HepG2 (cell line): ENCODE results near the gene TNFSF12. TPM values are rescaled to one million over a fixed set of nuclear protein-coding genes. Genes with fewer than 3 reads are reported as not detected.

Source experiments
- CEBPG ChIP-seq: IDR thresholded peaks from 2 replicates; pipeline ENCODE4 v1.6.1; 2016
- GPN1 ChIP-seq: sonication (generic); formaldehyde crosslinking; IDR thresholded peaks from 2 replicates; pipeline ENCODE4 v1.5.1; 2020; ENCODE audit warnings: missing genetic modification reagents, borderline replicate concordance
- KDM5A ChIP-seq: fragments of 200-600 bp; sonication (generic); IDR thresholded peaks from 2 replicates; pipeline ENCODE4 v1.7.0; 2018; ENCODE audit warnings: antibody characterized with exemption, mild to moderate bottlenecking, low read length, borderline replicate concordance
- SKI ChIP-seq: fragments of 450-650 bp; IDR thresholded peaks from one replicate; pipeline ENCODE4 v1.6.1; 2018; ENCODE audit warnings: mild to moderate bottlenecking; ENCODE audit not compliant: partially characterized antibody
- ZBTB8A ChIP-seq: sonication (generic); formaldehyde crosslinking; IDR thresholded peaks from 2 replicates; pipeline ENCODE4 v1.4.0; 2020; ENCODE audit warnings: mild to moderate bottlenecking, low read depth, missing genetic modification reagents, borderline replicate concordance
- ZNF674 ChIP-seq: sonication (generic); formaldehyde crosslinking; IDR thresholded peaks from 2 replicates; pipeline ENCODE4 v1.5.0; 2020; ENCODE audit warnings: low read depth, mild to moderate bottlenecking, missing genetic modification reagents
- ZNF678 ChIP-seq: sonication (generic); formaldehyde crosslinking; IDR thresholded peaks from 2 replicates; pipeline ENCODE4 v1.4.0; 2020; ENCODE audit warnings: mild to moderate bottlenecking, missing genetic modification reagents
- polyA plus RNA-seq, 8 experiments: library from polyadenylated mRNA; depleted of rRNA in 3 of 8; stranded (reverse) in 7 of 8; unstranded in 1 of 8; fragments of >200 nt; fragmentation: Illumina TruSeq in 4 of 8; extraction: Trizol in 4 of 8; gene quantifications; 2 replicates each; pipeline versions ENCODE4 v1.2.1 to v1.2.3, GENCODE V29; 2011 to 2016; ENCODE audit warnings: low read depth in 4 of 8, missing spikeins in 1 of 8, mixed read lengths in 1 of 8; ENCODE audit not compliant: insufficient read depth in 1 of 8
- total RNA-seq, 5 experiments: library from RNA; depleted of rRNA; stranded (reverse); fragments of >200 nt; fragmentation: Illumina TruSeq; extraction: Trizol; gene quantifications; 2 replicates each; pipeline ENCODE4 v1.2.3, GENCODE V29; 2016; ENCODE audit warnings: low read depth in 1 of 5
- TF ChIP-seq, protein P1 (sequence below): sonication (generic); formaldehyde crosslinking; IDR thresholded peaks from one replicate; pipeline ENCODE4 v1.5.1; 2020; ENCODE audit warnings: mild to moderate bottlenecking, missing genetic modification reagents; ENCODE audit errors: not compliant biosample characterization
- TF ChIP-seq, protein P2 (sequence below): sonication (generic); formaldehyde crosslinking; IDR thresholded peaks from 2 replicates; pipeline ENCODE4 v1.9.0; 2021; ENCODE audit warnings: mild to moderate bottlenecking, missing genetic modification reagents
- TF ChIP-seq, protein P3 (sequence below): sonication (generic); formaldehyde crosslinking; IDR thresholded peaks from 2 replicates; pipeline ENCODE4 v1.4.0; 2020; ENCODE audit warnings: missing genetic modification reagents

Gene TNFSF12
- total and polyA plus RNA-seq, 2 of the 13 experiments (the other 11 are each of a cell fraction or from before 2014, with no cell fraction given) = 0.93 to 7.2 TPM

DNA sequence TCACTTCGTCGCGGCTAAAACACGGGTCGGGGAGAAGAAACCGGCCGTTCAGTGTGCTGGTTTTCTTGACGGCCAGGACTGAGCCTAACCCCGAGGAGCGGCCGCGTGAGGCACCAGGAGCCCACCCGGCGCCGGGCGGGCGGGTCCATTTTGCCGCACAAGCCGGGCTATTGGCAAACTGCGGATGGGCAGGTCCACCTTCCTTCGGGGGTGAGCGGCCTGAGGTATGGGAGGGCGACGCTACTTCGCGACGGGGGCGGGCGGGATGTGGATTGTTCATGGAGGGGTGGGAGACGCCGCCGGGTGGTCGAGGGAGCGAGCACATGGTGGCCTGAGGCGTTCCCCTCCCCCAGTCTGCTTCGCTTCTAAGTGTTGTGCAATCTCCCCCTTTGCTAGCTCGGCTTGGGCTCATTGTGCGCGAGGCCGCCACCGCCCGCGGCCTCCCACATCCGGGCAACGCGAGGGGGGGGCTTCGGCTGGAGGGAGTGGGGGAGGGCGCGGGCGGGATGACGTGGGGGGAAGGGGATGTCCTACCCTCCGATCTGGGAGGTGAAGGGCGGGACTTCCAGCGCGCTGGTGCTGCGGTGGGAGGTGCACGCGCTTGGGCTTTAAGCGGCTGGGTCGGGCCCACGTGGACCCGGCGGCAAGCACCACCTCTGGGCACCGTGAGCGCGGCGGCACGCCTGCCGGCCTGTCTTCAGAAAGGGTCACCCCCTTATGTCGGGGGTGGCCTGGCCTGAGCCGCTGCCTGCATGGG lies 24.6 kb downstream of the TNFSF12 start (continued):
- TF ChIP-seq, protein P1, sequence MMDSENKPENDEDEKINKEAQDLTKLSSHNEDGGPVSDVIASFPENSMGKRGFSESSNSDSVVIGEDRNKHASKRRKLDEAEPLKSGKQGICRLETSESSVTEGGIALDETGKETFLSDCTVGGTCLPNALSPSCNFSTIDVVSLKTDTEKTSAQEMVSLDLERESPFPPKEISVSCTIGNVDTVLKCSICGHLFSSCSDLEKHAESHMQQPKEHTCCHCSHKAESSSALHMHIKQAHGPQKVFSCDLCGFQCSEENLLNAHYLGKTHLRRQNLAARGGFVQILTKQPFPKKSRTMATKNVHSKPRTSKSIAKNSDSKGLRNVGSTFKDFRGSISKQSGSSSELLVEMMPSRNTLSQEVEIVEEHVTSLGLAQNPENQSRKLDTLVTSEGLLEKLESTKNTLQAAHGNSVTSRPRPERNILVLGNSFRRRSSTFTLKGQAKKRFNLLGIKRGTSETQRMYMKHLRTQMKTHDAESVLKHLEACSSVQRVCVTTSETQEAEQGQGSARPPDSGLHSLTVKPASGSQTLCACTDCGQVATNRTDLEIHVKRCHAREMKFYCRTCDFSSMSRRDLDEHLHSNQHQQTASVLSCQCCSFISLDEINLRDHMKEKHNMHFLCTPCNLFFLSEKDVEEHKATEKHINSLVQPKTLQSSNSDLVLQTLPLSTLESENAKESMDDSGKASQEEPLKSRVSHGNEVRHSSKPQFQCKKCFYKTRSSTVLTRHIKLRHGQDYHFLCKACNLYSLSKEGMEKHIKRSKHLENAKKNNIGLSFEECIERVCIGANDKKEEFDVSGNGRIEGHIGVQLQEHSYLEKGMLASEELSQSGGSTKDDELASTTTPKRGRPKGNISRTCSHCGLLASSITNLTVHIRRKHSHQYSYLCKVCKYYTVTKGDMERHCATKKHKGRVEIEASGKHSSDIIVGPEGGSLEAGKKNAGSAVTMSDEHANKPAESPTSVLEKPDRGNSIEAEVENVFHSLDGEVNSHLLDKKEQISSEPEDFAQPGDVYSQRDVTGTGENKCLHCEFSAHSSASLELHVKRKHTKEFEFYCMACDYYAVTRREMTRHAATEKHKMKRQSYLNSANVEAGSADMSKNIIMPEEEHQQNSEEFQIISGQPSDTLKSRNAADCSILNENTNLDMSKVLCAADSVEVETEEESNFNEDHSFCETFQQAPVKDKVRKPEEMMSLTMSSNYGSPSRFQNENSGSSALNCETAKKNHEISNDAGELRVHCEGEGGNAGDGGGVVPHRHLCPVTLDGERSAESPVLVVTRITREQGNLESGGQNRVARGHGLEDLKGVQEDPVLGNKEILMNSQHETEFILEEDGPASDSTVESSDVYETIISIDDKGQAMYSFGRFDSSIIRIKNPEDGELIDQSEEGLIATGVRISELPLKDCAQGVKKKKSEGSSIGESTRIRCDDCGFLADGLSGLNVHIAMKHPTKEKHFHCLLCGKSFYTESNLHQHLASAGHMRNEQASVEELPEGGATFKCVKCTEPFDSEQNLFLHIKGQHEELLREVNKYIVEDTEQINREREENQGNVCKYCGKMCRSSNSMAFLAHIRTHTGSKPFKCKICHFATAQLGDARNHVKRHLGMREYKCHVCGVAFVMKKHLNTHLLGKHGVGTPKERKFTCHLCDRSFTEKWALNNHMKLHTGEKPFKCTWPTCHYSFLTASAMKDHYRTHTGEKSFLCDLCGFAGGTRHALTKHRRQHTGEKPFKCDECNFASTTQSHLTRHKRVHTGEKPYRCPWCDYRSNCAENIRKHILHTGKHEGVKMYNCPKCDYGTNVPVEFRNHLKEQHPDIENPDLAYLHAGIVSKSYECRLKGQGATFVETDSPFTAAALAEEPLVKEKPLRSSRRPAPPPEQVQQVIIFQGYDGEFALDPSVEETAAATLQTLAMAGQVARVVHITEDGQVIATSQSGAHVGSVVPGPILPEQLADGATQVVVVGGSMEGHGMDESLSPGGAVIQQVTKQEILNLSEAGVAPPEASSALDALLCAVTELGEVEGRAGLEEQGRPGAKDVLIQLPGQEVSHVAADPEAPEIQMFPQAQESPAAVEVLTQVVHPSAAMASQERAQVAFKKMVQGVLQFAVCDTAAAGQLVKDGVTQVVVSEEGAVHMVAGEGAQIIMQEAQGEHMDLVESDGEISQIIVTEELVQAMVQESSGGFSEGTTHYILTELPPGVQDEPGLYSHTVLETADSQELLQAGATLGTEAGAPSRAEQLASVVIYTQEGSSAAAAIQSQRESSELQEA = no peak
- TF ChIP-seq ZBTB8A (CRISPR knock-in tag) (no peak), GPN1 (CRISPR knock-in tag) (no peak), SKI (peak; percentile 12), KDM5A (peak; percentile 67; the same call in 1 of the 2 replicates), CEBPG (CRISPR knock-in tag) (peak; percentile 98), ZNF678 (CRISPR knock-in tag) (no peak), ZNF674 (CRISPR knock-in tag) (no peak)
- TF ChIP-seq, protein P2, sequence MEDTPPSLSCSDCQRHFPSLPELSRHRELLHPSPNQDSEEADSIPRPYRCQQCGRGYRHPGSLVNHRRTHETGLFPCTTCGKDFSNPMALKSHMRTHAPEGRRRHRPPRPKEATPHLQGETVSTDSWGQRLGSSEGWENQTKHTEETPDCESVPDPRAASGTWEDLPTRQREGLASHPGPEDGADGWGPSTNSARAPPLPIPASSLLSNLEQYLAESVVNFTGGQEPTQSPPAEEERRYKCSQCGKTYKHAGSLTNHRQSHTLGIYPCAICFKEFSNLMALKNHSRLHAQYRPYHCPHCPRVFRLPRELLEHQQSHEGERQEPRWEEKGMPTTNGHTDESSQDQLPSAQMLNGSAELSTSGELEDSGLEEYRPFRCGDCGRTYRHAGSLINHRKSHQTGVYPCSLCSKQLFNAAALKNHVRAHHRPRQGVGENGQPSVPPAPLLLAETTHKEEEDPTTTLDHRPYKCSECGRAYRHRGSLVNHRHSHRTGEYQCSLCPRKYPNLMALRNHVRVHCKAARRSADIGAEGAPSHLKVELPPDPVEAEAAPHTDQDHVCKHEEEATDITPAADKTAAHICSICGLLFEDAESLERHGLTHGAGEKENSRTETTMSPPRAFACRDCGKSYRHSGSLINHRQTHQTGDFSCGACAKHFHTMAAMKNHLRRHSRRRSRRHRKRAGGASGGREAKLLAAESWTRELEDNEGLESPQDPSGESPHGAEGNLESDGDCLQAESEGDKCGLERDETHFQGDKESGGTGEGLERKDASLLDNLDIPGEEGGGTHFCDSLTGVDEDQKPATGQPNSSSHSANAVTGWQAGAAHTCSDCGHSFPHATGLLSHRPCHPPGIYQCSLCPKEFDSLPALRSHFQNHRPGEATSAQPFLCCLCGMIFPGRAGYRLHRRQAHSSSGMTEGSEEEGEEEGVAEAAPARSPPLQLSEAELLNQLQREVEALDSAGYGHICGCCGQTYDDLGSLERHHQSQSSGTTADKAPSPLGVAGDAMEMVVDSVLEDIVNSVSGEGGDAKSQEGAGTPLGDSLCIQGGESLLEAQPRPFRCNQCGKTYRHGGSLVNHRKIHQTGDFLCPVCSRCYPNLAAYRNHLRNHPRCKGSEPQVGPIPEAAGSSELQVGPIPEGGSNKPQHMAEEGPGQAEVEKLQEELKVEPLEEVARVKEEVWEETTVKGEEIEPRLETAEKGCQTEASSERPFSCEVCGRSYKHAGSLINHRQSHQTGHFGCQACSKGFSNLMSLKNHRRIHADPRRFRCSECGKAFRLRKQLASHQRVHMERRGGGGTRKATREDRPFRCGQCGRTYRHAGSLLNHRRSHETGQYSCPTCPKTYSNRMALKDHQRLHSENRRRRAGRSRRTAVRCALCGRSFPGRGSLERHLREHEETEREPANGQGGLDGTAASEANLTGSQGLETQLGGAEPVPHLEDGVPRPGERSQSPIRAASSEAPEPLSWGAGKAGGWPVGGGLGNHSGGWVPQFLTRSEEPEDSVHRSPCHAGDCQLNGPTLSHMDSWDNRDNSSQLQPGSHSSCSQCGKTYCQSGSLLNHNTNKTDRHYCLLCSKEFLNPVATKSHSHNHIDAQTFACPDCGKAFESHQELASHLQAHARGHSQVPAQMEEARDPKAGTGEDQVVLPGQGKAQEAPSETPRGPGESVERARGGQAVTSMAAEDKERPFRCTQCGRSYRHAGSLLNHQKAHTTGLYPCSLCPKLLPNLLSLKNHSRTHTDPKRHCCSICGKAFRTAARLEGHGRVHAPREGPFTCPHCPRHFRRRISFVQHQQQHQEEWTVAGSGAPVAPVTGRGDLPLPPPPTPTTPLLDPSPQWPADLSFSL (CRISPR knock-in tag) = no peak
- TF ChIP-seq, protein P3, sequence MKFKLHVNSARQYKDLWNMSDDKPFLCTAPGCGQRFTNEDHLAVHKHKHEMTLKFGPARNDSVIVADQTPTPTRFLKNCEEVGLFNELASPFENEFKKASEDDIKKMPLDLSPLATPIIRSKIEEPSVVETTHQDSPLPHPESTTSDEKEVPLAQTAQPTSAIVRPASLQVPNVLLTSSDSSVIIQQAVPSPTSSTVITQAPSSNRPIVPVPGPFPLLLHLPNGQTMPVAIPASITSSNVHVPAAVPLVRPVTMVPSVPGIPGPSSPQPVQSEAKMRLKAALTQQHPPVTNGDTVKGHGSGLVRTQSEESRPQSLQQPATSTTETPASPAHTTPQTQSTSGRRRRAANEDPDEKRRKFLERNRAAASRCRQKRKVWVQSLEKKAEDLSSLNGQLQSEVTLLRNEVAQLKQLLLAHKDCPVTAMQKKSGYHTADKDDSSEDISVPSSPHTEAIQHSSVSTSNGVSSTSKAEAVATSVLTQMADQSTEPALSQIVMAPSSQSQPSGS = no peak; the same call in 1 of the 2 replicates
